ENCODE results near the gene RCE1. TPM values are rescaled to one million over a fixed set of nuclear protein-coding genes. Genes with fewer than 3 reads are reported as not detected.
A peak's percentile ranks its signal among the peaks of the same experiment; 100 is the strongest.
"Not testable (repeated sequence)": the region's sequence is repeated elsewhere in the genome, so short reads cannot be mapped to it uniquely, and the experiment has no call there.

RCE1 gene
- total and polyA plus RNA-seq, 12 donors: 2.5 to 9.2 (median 4.9) TPM

GRCh38 chr11:66820381-66820780 is 22.9 kb upstream of the RCE1 start:
- Histone ChIP-seq H3K27ac (no peak overlapping the region), H3K36me3 (peaks cover 0 to 33% (median 0%) of the 10 kb centered on the region in 9 donors), H3K27me3 (no peaks in the 10 kb centered on the region), H3K9me3 (no peaks in the 10 kb centered on the region), H3K4me1 (no peaks in the 10 kb centered on the region), H3K4me3 (no peak overlapping the region)
- TF ChIP-seq, protein P1, sequence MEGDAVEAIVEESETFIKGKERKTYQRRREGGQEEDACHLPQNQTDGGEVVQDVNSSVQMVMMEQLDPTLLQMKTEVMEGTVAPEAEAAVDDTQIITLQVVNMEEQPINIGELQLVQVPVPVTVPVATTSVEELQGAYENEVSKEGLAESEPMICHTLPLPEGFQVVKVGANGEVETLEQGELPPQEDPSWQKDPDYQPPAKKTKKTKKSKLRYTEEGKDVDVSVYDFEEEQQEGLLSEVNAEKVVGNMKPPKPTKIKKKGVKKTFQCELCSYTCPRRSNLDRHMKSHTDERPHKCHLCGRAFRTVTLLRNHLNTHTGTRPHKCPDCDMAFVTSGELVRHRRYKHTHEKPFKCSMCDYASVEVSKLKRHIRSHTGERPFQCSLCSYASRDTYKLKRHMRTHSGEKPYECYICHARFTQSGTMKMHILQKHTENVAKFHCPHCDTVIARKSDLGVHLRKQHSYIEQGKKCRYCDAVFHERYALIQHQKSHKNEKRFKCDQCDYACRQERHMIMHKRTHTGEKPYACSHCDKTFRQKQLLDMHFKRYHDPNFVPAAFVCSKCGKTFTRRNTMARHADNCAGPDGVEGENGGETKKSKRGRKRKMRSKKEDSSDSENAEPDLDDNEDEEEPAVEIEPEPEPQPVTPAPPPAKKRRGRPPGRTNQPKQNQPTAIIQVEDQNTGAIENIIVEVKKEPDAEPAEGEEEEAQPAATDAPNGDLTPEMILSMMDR (IDR thresholded peaks at IDR 0.05): no peak
- no peak for DNase-seq
- intact Hi-C loops (cut with DNase I): no loop called here
- no peak for ATAC-seq
- WGBS, 2 donors: 73 to 83% methylated on average over 3 of the region's 3 CpGs

DNA sequence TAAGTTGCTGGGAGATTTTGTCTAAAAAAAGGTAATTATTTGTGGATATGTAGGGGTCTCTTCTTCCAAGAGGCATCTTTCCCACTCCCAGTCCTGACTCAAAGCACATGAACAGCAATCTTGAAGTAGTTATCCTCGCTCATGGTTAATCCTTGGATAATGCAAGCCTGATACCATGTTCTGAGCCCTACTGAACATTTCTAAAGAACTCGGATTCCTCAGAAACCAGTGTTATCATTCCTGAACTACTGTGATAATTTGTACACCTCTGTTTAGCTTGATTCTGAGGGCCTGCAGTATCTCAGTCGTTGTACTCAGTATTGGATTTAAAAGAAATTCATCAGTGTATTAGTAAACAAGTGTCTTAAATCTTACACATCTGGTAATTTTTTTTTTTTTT is 22.3 kb upstream of the RCE1 start:
- intact Hi-C loops (cut with DNase I): no loop called here
- Histone ChIP-seq H3K4me3 (no peak overlapping the region), H3K9me3 (no peaks in the 10 kb centered on the region), H3K27me3 (no peaks in the 10 kb centered on the region), H3K4me1 (no peaks in the 10 kb centered on the region), H3K36me3 (peaks cover 0 to 30% (median 0%) of the 10 kb centered on the region in 9 donors), H3K27ac (no peak overlapping the region)
- TF ChIP-seq, protein P1 (IDR thresholded peaks at IDR 0.05): no peak
- DNase-seq (no peak), ATAC-seq (no peak)
- WGBS, 2 donors: 78 to 86% methylated on average over 3 of the region's 3 CpGs

- WGBS, 2 donors: 97 to 98% methylated on average over 4 of the region's 4 CpGs
- ATAC-seq (no peak), DNase-seq (no peak)
- no peaks in the 10 kb centered on the region for H3K9me3 ChIP-seq
- H3K27me3 ChIP-seq: no peaks in the 10 kb centered on the region
- TF ChIP-seq, protein P1 (IDR thresholded peaks at IDR 0.05): no peak
- no peaks in the 10 kb centered on the region for H3K4me1 ChIP-seq
- no peak overlapping the region for H3K27ac ChIP-seq
- intact Hi-C loops (cut with DNase I): no loop called here
- peaks cover 0 to 24% (median 0%) of the 10 kb centered on the region in 9 donors for H3K36me3 ChIP-seq
- no peak overlapping the region for H3K4me3 ChIP-seq
Observed at GRCh38 chr11:66823700-66824099, 19.5 kb upstream of the RCE1 start.

DNA sequence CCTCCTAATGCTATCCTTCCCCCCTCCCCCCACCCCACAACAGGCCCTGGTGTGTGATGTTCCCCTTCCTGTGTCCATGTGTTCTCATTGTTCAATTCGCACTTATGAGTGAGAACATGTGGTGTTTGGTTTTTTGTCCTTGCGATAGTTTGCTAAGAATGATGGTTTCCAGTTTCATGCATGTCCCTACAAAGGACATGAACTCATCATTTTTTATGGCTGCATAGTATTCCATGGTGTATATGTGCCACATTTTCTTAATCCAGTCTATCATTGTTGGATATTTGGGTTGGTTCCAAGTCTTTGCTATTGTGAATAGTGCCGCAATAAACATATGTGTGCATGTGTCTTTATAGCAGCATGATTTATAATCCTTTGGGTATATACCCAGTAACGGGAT is 18.7 kb upstream of the RCE1 start:
- H3K9me3 ChIP-seq; intact Hi-C loops (cut with DNase I); DNase-seq; H3K4me1 ChIP-seq; H3K27ac ChIP-seq; ATAC-seq; H3K27me3 ChIP-seq; H3K4me3 ChIP-seq: not testable (repeated sequence)
- 99 to 100% methylated on average over 3 of the region's 4 CpGs for WGBS, 2 donors
- peaks cover 0 to 25% (median 0%) of the 10 kb centered on the region in 9 donors for H3K36me3 ChIP-seq

DNA sequence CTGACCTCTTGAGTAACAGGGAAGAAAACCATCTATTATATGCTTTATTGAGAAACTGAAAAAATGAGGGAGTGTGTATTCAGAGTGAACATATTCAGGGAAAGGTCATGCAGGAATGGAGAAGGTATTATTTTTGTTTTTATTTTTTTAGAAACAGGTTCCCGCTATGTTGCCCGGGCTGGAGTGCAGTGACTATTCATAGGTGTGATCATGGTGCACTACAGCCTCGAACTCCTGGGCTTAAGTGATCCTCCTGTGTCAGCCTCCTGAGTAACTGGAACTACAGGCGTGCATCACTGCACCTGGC is 8.7 kb upstream of the RCE1 start:
- H3K27me3 ChIP-seq: no peaks in the 10 kb centered on the region
- TF ChIP-seq, protein P1 (IDR thresholded peaks at IDR 0.05): peak in 1 of 9 donors; percentile 1

More for the DNA sequence above, 8.7 kb upstream of the RCE1 start:
- WGBS, 2 donors: 64 to 69% methylated on average over 4 of the region's 4 CpGs
- Histone ChIP-seq H3K4me3 (no peak overlapping the region), H3K4me1 (peaks cover 0 to 4% (median 0%) of the 10 kb centered on the region in 9 donors), H3K36me3 (peaks cover 0 to 21% (median 0%) of the 10 kb centered on the region in 9 donors), H3K27ac (no peak overlapping the region), H3K9me3 (no peaks in the 10 kb centered on the region)
- DNase-seq (no peak), ATAC-seq (no peak)
- intact Hi-C loops (cut with DNase I): loop anchor here in 9 of 10 donors (1.0 to 10.0 kb wide), 10 partner anchors 137 to 430 kb away; no protein-coding TSS in a partner anchor
